ENCODE data around the gene ST6GALNAC3.
A peak's percentile ranks its signal among the peaks of the same experiment; 100 is the strongest.

The ST6GALNAC3 gene

GRCh38 chr1:76317299-76317900 is 242.9 kb downstream of the ST6GALNAC3 start:
- Histone ChIP-seq H3K4me3 (ENCODE audit: low read depth in 1 of 2, low read length in 1 of 2) (no peak overlapping the region), H3K36me3 (no peaks in the 10 kb centered on the region), H3K27ac (no peak overlapping the region), H3K4me1 (ENCODE audit: control insufficient read depth in 1 of 2, insufficient read depth in 1 of 2, low read depth in 1 of 2, low read length in 1 of 2) (no peaks in the 10 kb centered on the region), H3K9me3 (no peaks in the 10 kb centered on the region), H3K27me3 (no peaks in the 10 kb centered on the region)
- no peak for TF ChIP-seq CTCF (IDR thresholded peaks at IDR 0.05)

- Histone ChIP-seq H3K9me3 (no peaks in the 10 kb centered on the region), H3K4me3 (ENCODE audit: low read depth in 1 of 2, low read length in 1 of 2) (no peak overlapping the region), H3K27ac (no peak overlapping the region), H3K4me1 (ENCODE audit: control insufficient read depth in 1 of 2, insufficient read depth in 1 of 2, low read depth in 1 of 2, low read length in 1 of 2) (no peaks in the 10 kb centered on the region), H3K36me3 (no peaks in the 10 kb centered on the region), H3K27me3 (no peaks in the 10 kb centered on the region)
- TF ChIP-seq CTCF (IDR thresholded peaks at IDR 0.05): peak; percentile 55
These were observed 256.6 kb downstream of the ST6GALNAC3 start for GRCh38 chr1:76330991-76331603.

GRCh38 chr1:76335882-76336281 is 261.3 kb downstream of the ST6GALNAC3 start:
- Histone ChIP-seq H3K9me3 (no peaks in the 10 kb centered on the region), H3K4me1 (ENCODE audit: control insufficient read depth in 1 of 2, insufficient read depth in 1 of 2, low read depth in 1 of 2, low read length in 1 of 2) (no peaks in the 10 kb centered on the region), H3K27me3 (no peaks in the 10 kb centered on the region), H3K27ac (no peak overlapping the region), H3K36me3 (no peaks in the 10 kb centered on the region), H3K4me3 (ENCODE audit: low read depth in 1 of 2, low read length in 1 of 2) (no peak overlapping the region)
- no peak for TF ChIP-seq CTCF (IDR thresholded peaks at IDR 0.05)

- Histone ChIP-seq H3K4me1 (ENCODE audit: control insufficient read depth in 1 of 2, insufficient read depth in 1 of 2, low read depth in 1 of 2, low read length in 1 of 2) (no peaks in the 10 kb centered on the region), H3K4me3 (ENCODE audit: low read depth in 1 of 2, low read length in 1 of 2) (no peak overlapping the region), H3K9me3 (no peaks in the 10 kb centered on the region), H3K27me3 (no peaks in the 10 kb centered on the region), H3K36me3 (no peaks in the 10 kb centered on the region), H3K27ac (no peak overlapping the region)
- no peak for TF ChIP-seq CTCF (IDR thresholded peaks at IDR 0.05)
These were observed 262.4 kb downstream of the ST6GALNAC3 start for GRCh38 chr1:76336931-76337371.

GRCh38 chr1:76337542-76338219 is 263.1 kb downstream of the ST6GALNAC3 start:
- no peak for TF ChIP-seq CTCF (IDR thresholded peaks at IDR 0.05)
- no peak overlapping the region for H3K27ac ChIP-seq

More at GRCh38 chr1:76337542-76338219, 263.1 kb downstream of the ST6GALNAC3 start:
- Histone ChIP-seq H3K9me3 (no peaks in the 10 kb centered on the region), H3K4me3 (ENCODE audit: low read depth in 1 of 2, low read length in 1 of 2) (no peak overlapping the region), H3K27me3 (no peaks in the 10 kb centered on the region), H3K4me1 (ENCODE audit: control insufficient read depth in 1 of 2, insufficient read depth in 1 of 2, low read depth in 1 of 2, low read length in 1 of 2) (no peaks in the 10 kb centered on the region), H3K36me3 (no peaks in the 10 kb centered on the region)
